ENCODE data around the gene KRT13.

GRCh38 chr17:41500131-41500911 lies 5.1 kb downstream of the KRT13 start:
- TF ChIP-seq TAF1 (IDR thresholded peaks at IDR 0.05; ENCODE audit: low read depth): no peak
- no peak for TF ChIP-seq CTCF (IDR thresholded peaks at IDR 0.05; ENCODE audit: poor library complexity, severe bottlenecking)
- no peak for TF ChIP-seq EP300 (conservative IDR thresholded peaks at IDR 0.05; ENCODE audit: poor library complexity, severe bottlenecking)
- TF ChIP-seq POLR2AphosphoS5 (IDR thresholded peaks at IDR 0.05): no peak
- no peak for TF ChIP-seq EZH2 (IDR thresholded peaks at IDR 0.05; ENCODE audit: borderline replicate concordance, insufficient read depth, low read length, poor library complexity, severe bottlenecking)
- no peak for TF ChIP-seq RAD21 (conservative IDR thresholded peaks at IDR 0.05)
- TF ChIP-seq REST (IDR thresholded peaks at IDR 0.05; ENCODE audit: borderline replicate concordance): no peak
- TF ChIP-seq MXI1 (conservative IDR thresholded peaks at IDR 0.05; ENCODE audit: poor library complexity, severe bottlenecking): no peak

Measured in neural cell (in vitro differentiated cells).